Panc1 (cell line): ENCODE data around the gene RXFP3. TPM values are rescaled to one million over a fixed set of nuclear protein-coding genes. Genes with fewer than 3 reads are reported as not detected.

Experiments
- ATAC-seq: fragments of 200-7000 bp; cut with Tn5 transposase; 2 replicates; pipeline ENCODE4 v1.9.1; 2020; ENCODE audit warnings: mild to moderate bottlenecking, moderate library complexity
- BruUV-seq: library from RNA; stranded (reverse); fragments of 400-500 nt; replicated peaks from 2 replicates; lab custom pipeline; 2021; lab: Mats Ljungman, UMichigan
- CTCF ChIA-PET: fragments of 300-600 bp; sonication (Branson Sonifier 250); formaldehyde crosslinking; loops from one replicate; lab custom pipeline; 2022; ENCODE audit warnings: antibody characterized with exemption; lab: Charles Lee
- POLR2A ChIA-PET: fragments of 300-600 bp; sonication (Branson Sonifier 250); formaldehyde crosslinking; loops from one replicate; lab custom pipeline; 2022; ENCODE audit warnings: antibody characterized with exemption; lab: Charles Lee
- DNase-seq: peaks from one replicate; pipeline ENCODE4 v3.0.0-alpha.2; 2010; ENCODE audit warnings: low read depth, low spot score
- H3K27ac ChIP-seq: 2 replicates; pipeline ENCODE4 v1.5.1; 2011; ENCODE audit warnings: mild to moderate bottlenecking, low read length, inconsistent platforms
- H3K27me3 ChIP-seq: fragments of 200-500 bp; sonication (Bioruptor generic); 2 replicates; pipeline ENCODE4 v1.6.0; 2014; ENCODE audit warnings: low read length, inconsistent platforms; ENCODE audit not compliant: control insufficient read depth, insufficient read depth
- H3K36me3 ChIP-seq: fragments of 200-500 bp; sonication (Bioruptor generic); 2 replicates; pipeline ENCODE4 v1.5.1; 2014; ENCODE audit warnings: inconsistent platforms, mild to moderate bottlenecking, low read length, moderate library complexity; ENCODE audit not compliant: control insufficient read depth, insufficient read depth
- H3K4me1 ChIP-seq: 2 replicates; pipeline ENCODE4 v1.5.1; 2011; ENCODE audit warnings: inconsistent platforms, mild to moderate bottlenecking, low read length, moderate library complexity; ENCODE audit not compliant: control insufficient read depth, insufficient read depth
- H3K4me3 ChIP-seq, 2 experiments: 2 replicates each; pipeline ENCODE4 v1.5.1; 2011 to 2012; ENCODE audit warnings: low read depth in 2 of 2, low read length in 2 of 2, mild to moderate bottlenecking in 2 of 2, inconsistent platforms in 1 of 2, moderate library complexity in 1 of 2
- H3K9me3 ChIP-seq: fragments of 200-500 bp; sonication (Bioruptor generic); 2 replicates; pipeline ENCODE4 v1.5.1; 2014; ENCODE audit warnings: low read depth, mild to moderate bottlenecking, inconsistent platforms, low read length, moderate library complexity; ENCODE audit not compliant: control insufficient read depth, insufficient read depth
- CTCF ChIP-seq: fragments of 450-650 bp; IDR thresholded peaks from 2 replicates; pipeline ENCODE4 v1.5.1; 2017; ENCODE audit warnings: mild to moderate bottlenecking
- POLR2AphosphoS5 ChIP-seq: IDR thresholded peaks from 2 replicates; pipeline ENCODE4 v1.6.1; 2012; ENCODE audit warnings: mild to moderate bottlenecking, low read depth, low read length, moderate library complexity
- REST ChIP-seq, 2 experiments: IDR thresholded peaks; 2 replicates each; pipeline ENCODE4 v1.6.1; 2011 to 2012; ENCODE audit warnings: low read depth in 2 of 2, control low read depth in 1 of 2, low read length in 1 of 2, mild to moderate bottlenecking in 1 of 2, moderate library complexity in 1 of 2; ENCODE audit not compliant: insufficient read depth in 1 of 2
- SIN3A ChIP-seq: IDR thresholded peaks from 2 replicates; pipeline ENCODE4 v1.6.1; 2012; ENCODE audit warnings: low read depth, mild to moderate bottlenecking, low read length, moderate library complexity, borderline replicate concordance; ENCODE audit not compliant: insufficient read depth
- TCF7L2 ChIP-seq: IDR thresholded peaks from 2 replicates; pipeline ENCODE4 v1.6.1; 2011; ENCODE audit warnings: mild to moderate bottlenecking, low read depth, low read length, inconsistent platforms
- in situ Hi-C: cut with HindIII; loops from 2 replicates; pipeline ENCODE4 v1.10.0; 2016; ENCODE audit warnings: low sequenced_read_pairs, low pct_unique_long_range_greater_than_20kb
- intact Hi-C: fragments of 100-400 bp; cut with micrococcal nuclease; formaldehyde crosslinking; loops from one replicate; pipeline ENCODE4 v1.10.0; 2022; ENCODE audit not compliant: unreplicated experiment
- total RNA-seq: library from RNA; stranded (reverse); gene quantifications from one replicate; pipeline ENCODE4 v1.2.1, GENCODE V29; 2021; ENCODE audit not compliant: unreplicated experiment

The RXFP3 gene
- total RNA-seq, 1 experiment from 2014 or later: not detected

GRCh38 chr5:33980030-33980429 lies 43.8 kb downstream of the RXFP3 start:
- H3K27ac ChIP-seq: no peak overlapping the region
- ATAC-seq (no peak), DNase-seq (no peak)
- BruUV-seq: no TSS peak
- H3K4me1 ChIP-seq: no peaks in the 10 kb centered on the region
- no peaks in the 10 kb centered on the region for H3K27me3 ChIP-seq
- H3K4me3 ChIP-seq: no peak overlapping the region
- H3K9me3 ChIP-seq: no peaks in the 10 kb centered on the region
- POLR2A ChIA-PET: no interaction called here
- TF ChIP-seq SIN3A (no peak), REST (IDR thresholded peaks at IDR 0.05; ENCODE audit: insufficient read depth in 1 of 2, low read depth in 2 of 2, low read length in 1 of 2) (no peak), TCF7L2 (no peak), CTCF (no peak), POLR2AphosphoS5 (no peak)
- CTCF ChIA-PET: no interaction called here
- in situ Hi-C loops: no loop called here
- no peaks in the 10 kb centered on the region for H3K36me3 ChIP-seq
- intact Hi-C loops: no loop called here

- TF ChIP-seq POLR2AphosphoS5 (no peak), TCF7L2 (no peak), CTCF (no peak), SIN3A (no peak), REST (IDR thresholded peaks at IDR 0.05; ENCODE audit: insufficient read depth in 1 of 2, low read depth in 2 of 2, low read length in 1 of 2) (no peak)
Measured at GRCh38 chr5:33981408-33982162, 45.4 kb downstream of the RXFP3 start.

More at GRCh38 chr5:33981408-33982162, 45.4 kb downstream of the RXFP3 start:
- Histone ChIP-seq H3K4me1 (no peaks in the 10 kb centered on the region), H3K9me3 (no peaks in the 10 kb centered on the region), H3K4me3 (no peak overlapping the region), H3K27ac (no peak overlapping the region), H3K27me3 (no peaks in the 10 kb centered on the region), H3K36me3 (no peaks in the 10 kb centered on the region)
- in situ Hi-C loops (no loop called here), intact Hi-C loops (no loop called here)
- DNase-seq (no peak), ATAC-seq (no peak)
- ChIA-PET CTCF (no interaction called here), POLR2A (no interaction called here)
- BruUV-seq: no TSS peak
